K562 (cell line): ENCODE results near the gene ANKS1A.

ENCODE experiments used
- BHLHE40 ChIP-seq: IDR thresholded peaks from 2 replicates; pipeline ENCODE4 v1.6.1; 2011; ENCODE audit warnings: low read length, improper control_type of control experiment
- CREB1 ChIP-seq, 2 experiments: sonication (generic) in 1 of 2; formaldehyde crosslinking in 1 of 2; IDR thresholded peaks; 2 replicates each; pipeline versions ENCODE4 v1.6.1 to v1.8.0; 2012 to 2022; ENCODE audit warnings: inconsistent platforms in 1 of 2, mild to moderate bottlenecking in 1 of 2, missing genetic modification reagents in 1 of 2, moderate library complexity in 1 of 2
- TBP ChIP-seq: optimal IDR thresholded peaks from 2 replicates; pipeline ENCODE3; 2011; ENCODE audit warnings: low read depth, low read length, improper control_type of control experiment
- ZBTB17 ChIP-seq: fragments of 450-650 bp; formaldehyde crosslinking; IDR thresholded peaks from 2 replicates; pipeline ENCODE4 v1.4.0; 2020; ENCODE audit warnings: mild to moderate bottlenecking
- TF ChIP-seq, protein P1 (sequence below): sonication (generic); formaldehyde crosslinking; IDR thresholded peaks from 2 replicates; pipeline ENCODE4 v1.8.1; 2022; ENCODE audit warnings: missing genetic modification reagents
- TF ChIP-seq, protein P2 (sequence below): fragments of 250-450 bp; sonication (Bioruptor Pico); IDR thresholded peaks from 2 replicates; pipeline ENCODE4 v1.9.0; 2021; ENCODE audit warnings: mild to moderate bottlenecking, inconsistent platforms

DNA sequence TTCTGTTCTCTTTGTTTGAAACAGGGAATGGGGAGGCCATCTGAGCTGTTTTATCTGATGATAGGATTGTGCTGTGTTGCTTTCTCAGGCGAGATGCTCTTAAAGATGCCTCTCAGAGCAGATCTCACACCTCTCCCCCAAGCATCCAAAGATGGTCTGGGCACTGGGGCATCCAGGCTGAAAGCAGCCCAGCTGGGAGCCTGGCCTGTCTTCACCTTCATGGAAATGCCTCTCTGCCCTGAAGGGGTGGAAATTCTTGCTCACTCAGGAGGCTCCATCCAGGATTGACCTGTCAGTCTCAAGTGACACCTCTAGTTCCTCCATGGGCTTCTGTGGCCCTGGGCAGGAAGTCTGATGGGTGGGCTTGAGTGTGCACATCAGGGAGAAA lies 165.7 kb downstream of the ANKS1A start:
- TF ChIP-seq ZBTB17 (CRISPR knock-in tag) (no peak), CREB1 (IDR thresholded peaks at IDR 0.05) (no peak), CREB1 (CRISPR knock-in tag; IDR thresholded peaks at IDR 0.05) (no peak), BHLHE40 (no peak), TBP (no peak)
- TF ChIP-seq, protein P1, sequence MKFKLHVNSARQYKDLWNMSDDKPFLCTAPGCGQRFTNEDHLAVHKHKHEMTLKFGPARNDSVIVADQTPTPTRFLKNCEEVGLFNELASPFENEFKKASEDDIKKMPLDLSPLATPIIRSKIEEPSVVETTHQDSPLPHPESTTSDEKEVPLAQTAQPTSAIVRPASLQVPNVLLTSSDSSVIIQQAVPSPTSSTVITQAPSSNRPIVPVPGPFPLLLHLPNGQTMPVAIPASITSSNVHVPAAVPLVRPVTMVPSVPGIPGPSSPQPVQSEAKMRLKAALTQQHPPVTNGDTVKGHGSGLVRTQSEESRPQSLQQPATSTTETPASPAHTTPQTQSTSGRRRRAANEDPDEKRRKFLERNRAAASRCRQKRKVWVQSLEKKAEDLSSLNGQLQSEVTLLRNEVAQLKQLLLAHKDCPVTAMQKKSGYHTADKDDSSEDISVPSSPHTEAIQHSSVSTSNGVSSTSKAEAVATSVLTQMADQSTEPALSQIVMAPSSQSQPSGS (CRISPR knock-in tag): no peak
- TF ChIP-seq, protein P2, sequence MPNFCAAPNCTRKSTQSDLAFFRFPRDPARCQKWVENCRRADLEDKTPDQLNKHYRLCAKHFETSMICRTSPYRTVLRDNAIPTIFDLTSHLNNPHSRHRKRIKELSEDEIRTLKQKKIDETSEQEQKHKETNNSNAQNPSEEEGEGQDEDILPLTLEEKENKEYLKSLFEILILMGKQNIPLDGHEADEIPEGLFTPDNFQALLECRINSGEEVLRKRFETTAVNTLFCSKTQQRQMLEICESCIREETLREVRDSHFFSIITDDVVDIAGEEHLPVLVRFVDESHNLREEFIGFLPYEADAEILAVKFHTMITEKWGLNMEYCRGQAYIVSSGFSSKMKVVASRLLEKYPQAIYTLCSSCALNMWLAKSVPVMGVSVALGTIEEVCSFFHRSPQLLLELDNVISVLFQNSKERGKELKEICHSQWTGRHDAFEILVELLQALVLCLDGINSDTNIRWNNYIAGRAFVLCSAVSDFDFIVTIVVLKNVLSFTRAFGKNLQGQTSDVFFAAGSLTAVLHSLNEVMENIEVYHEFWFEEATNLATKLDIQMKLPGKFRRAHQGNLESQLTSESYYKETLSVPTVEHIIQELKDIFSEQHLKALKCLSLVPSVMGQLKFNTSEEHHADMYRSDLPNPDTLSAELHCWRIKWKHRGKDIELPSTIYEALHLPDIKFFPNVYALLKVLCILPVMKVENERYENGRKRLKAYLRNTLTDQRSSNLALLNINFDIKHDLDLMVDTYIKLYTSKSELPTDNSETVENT (CRISPR knock-in tag): no peak
